GM21737 (cell line): ENCODE data around the gene TAF1.
"Not testable (repeated sequence)": the region's sequence is repeated elsewhere in the genome, so short reads cannot be mapped to it uniquely, and the experiment has no call there.

Experiments used
- ATAC-seq: cut with Tn5 transposase; IDR thresholded peaks from one replicate; pipeline ENCODE4 v1.9.1; 2021; ENCODE audit warnings: mild to moderate bottlenecking, moderate library complexity; ENCODE audit not compliant: unreplicated experiment

TAF1 gene

GRCh38 chrX:71504346-71504745 lies 138.2 kb downstream of the TAF1 start:
- ATAC-seq = no peak

GRCh38 chrX:71509289-71509688 lies 143.1 kb downstream of the TAF1 start:
- ATAC-seq = no peak

- ATAC-seq = no peak
These were observed 144.0 kb downstream of the TAF1 start for GRCh38 chrX:71510161-71510560.

- not testable (repeated sequence) for ATAC-seq
These were observed 147.6 kb downstream of the TAF1 start for GRCh38 chrX:71513731-71514130.

- ATAC-seq = peak; percentile 75
These were observed 148.3 kb downstream of the TAF1 start for GRCh38 chrX:71514367-71515037.

GRCh38 chrX:71515038-71515396 lies 148.9 kb downstream of the TAF1 start:
- ATAC-seq = no peak
